Suprapubic skin (tissue), 3 donors: ENCODE measurements around the gene GNLY.

ENCODE experiments used
- CTCF ChIP-seq, 2 donors: fragments of 200-600 bp in 1 of 2; fragments of 450-650 bp in 1 of 2; sonication (generic) in 1 of 2; IDR thresholded peaks; one replicate each; pipeline ENCODE4 v1.5.1; 2016 to 2019; ENCODE audit warnings: antibody characterized with exemption in 2 of 2, mild to moderate bottlenecking in 1 of 2, moderate library complexity in 1 of 2
- EP300 ChIP-seq: sonication (generic); formaldehyde crosslinking; IDR thresholded peaks from one replicate; pipeline ENCODE4 v1.6.1; 2017; ENCODE audit warnings: antibody characterized with exemption
- POLR2A ChIP-seq, 2 donors: fragments of 450-650 bp; IDR thresholded peaks; one replicate each; pipeline ENCODE4 v1.6.1; 2017; ENCODE audit warnings: antibody characterized with exemption in 2 of 2, mild to moderate bottlenecking in 2 of 2, moderate library complexity in 2 of 2

- TF ChIP-seq CTCF (IDR thresholded peaks at IDR 0.05) (no peak), EP300 (no peak), POLR2A (IDR thresholded peaks at IDR 0.05) (no peak)
Observed at GRCh38 chr2:85743304-85743978, 49.3 kb downstream of the GNLY start.
